ENCODE data around the gene CNOT2. TPM values are rescaled to one million over a fixed set of nuclear protein-coding genes. Genes with fewer than 3 reads are reported as not detected.

Gene CNOT2
- total and polyA plus RNA-seq, 2 donors (not counting 1 experiment from before 2014, with no cell fraction given) = 65.0 to 120 TPM

GRCh38 chr12:70367258-70368141, 124.3 kb downstream of the CNOT2 start:
- H3K36me3 ChIP-seq (replicated peaks in 1 of 2; ENCODE audit: control extremely low read depth in 1 of 2, control insufficient read depth in 1 of 2, extremely low read depth in 1 of 2, insufficient read depth in 2 of 2, low read length in 1 of 2) = no peaks in the 10 kb centered on the region
- ChIA-PET POLR2A (no interaction called here), CTCF (interaction anchor here (0.7 to 1.2 kb wide), 2 partner anchors 12 to 209 kb away, joined by 3 read pairs; no protein-coding TSS in a partner anchor)
- ATAC-seq (ENCODE audit: low read depth) (no peak), DNase-seq (no peak)
- H3K9ac ChIP-seq (ENCODE audit: low read length) = peak overlapping the region; percentile 77
- WGBS (ENCODE audit: insufficient coverage) = 12% methylated on average over 9 of the region's 21 CpGs
- H2AFZ ChIP-seq (ENCODE audit: insufficient read depth, low read depth, low read length, poor library complexity, severe bottlenecking) = peak overlapping the region; percentile 88
- peak overlapping the region; percentile 93 for H3K4me2 ChIP-seq (replicated peaks; ENCODE audit: low read depth, low read length, poor library complexity, severe bottlenecking)
- H3K4me3 ChIP-seq (ENCODE audit: control extremely low read depth in 1 of 5, extremely low read depth in 1 of 5, insufficient read depth in 1 of 5, low read depth in 2 of 5, low read length in 4 of 5) = peak overlapping the region; percentile 70 to 93 (median 76)
- no peaks in the 10 kb centered on the region for H3K79me2 ChIP-seq (ENCODE audit: control insufficient read depth, insufficient read depth, low read length)
- H3K27ac ChIP-seq (ENCODE audit: low read length in 2 of 2) = no peak overlapping the region
- H3K4me3 Mint-ChIP-seq = peak overlapping the region; percentile 96
- H3K9me3 ChIP-seq (ENCODE audit: control extremely low read depth in 1 of 3, control insufficient read depth in 2 of 3, insufficient read depth in 1 of 3, low read length in 2 of 3) = no peaks in the 10 kb centered on the region
- H3K4me1 Mint-ChIP-seq = peaks cover 18% of the 10 kb centered on the region
- H3K27ac Mint-ChIP-seq = peak overlapping the region; percentile 70
- H4K20me1 ChIP-seq (ENCODE audit: control insufficient read depth, insufficient read depth, low read length, poor library complexity, severe bottlenecking) = no peaks in the 10 kb centered on the region
- intact Hi-C loops (cut with micrococcal nuclease) = loop anchor here (2.0 to 5.0 kb wide), 3 partner anchors 41 to 630 kb away; partner anchors contain the start of genes CNOT2 and RAB3IP
- peaks cover 17 to 18% of the 10 kb centered on the region in 2 donors for H3K4me1 ChIP-seq (ENCODE audit: control insufficient read depth in 2 of 2, insufficient read depth in 2 of 2, low read length in 2 of 2)
- H3K27me3 Mint-ChIP-seq = peaks cover 6% of the 10 kb centered on the region
- H3K27me3 ChIP-seq (replicated peaks in 1 of 4; ENCODE audit: control extremely low read depth in 1 of 4, control insufficient read depth in 3 of 4, insufficient read depth in 4 of 4, low read length in 3 of 4) = peaks cover 0 to 13% (median 9%) of the 10 kb centered on the region in 4 experiments
- no peaks in the 10 kb centered on the region for H3K9me3 Mint-ChIP-seq (ENCODE audit: insufficient read depth)
- TF ChIP-seq, protein P1, sequence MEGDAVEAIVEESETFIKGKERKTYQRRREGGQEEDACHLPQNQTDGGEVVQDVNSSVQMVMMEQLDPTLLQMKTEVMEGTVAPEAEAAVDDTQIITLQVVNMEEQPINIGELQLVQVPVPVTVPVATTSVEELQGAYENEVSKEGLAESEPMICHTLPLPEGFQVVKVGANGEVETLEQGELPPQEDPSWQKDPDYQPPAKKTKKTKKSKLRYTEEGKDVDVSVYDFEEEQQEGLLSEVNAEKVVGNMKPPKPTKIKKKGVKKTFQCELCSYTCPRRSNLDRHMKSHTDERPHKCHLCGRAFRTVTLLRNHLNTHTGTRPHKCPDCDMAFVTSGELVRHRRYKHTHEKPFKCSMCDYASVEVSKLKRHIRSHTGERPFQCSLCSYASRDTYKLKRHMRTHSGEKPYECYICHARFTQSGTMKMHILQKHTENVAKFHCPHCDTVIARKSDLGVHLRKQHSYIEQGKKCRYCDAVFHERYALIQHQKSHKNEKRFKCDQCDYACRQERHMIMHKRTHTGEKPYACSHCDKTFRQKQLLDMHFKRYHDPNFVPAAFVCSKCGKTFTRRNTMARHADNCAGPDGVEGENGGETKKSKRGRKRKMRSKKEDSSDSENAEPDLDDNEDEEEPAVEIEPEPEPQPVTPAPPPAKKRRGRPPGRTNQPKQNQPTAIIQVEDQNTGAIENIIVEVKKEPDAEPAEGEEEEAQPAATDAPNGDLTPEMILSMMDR (IDR thresholded peaks at IDR 0.05) = no peak
- no peak for TF ChIP-seq EZH2 (IDR thresholded peaks at IDR 0.05; ENCODE audit: borderline replicate concordance, insufficient read depth, low read depth, low read length, poor library complexity, severe bottlenecking)

- H3K27me3 ChIP-seq (replicated peaks in 1 of 4; ENCODE audit: control extremely low read depth in 1 of 4, control insufficient read depth in 3 of 4, insufficient read depth in 4 of 4, low read length in 3 of 4) = no peaks in the 10 kb centered on the region
Observed at GRCh38 chr12:70372881-70373280, 129.6 kb downstream of the CNOT2 start.

More at GRCh38 chr12:70372881-70373280, 129.6 kb downstream of the CNOT2 start:
- TF ChIP-seq EZH2 (IDR thresholded peaks at IDR 0.05; ENCODE audit: borderline replicate concordance, insufficient read depth, low read depth, low read length, poor library complexity, severe bottlenecking) = no peak
- CTCF ChIA-PET = no interaction called here
- H3K36me3 ChIP-seq (replicated peaks in 1 of 2; ENCODE audit: control extremely low read depth in 1 of 2, control insufficient read depth in 1 of 2, extremely low read depth in 1 of 2, insufficient read depth in 2 of 2, low read length in 1 of 2) = no peaks in the 10 kb centered on the region
- Mint-ChIP-seq H3K4me3 (no peak overlapping the region), H3K4me1 (no peaks in the 10 kb centered on the region), H3K27ac (no peak overlapping the region), H3K27me3 (no peaks in the 10 kb centered on the region), H3K9me3 (ENCODE audit: insufficient read depth) (no peaks in the 10 kb centered on the region)
- no peak overlapping the region for H3K4me3 ChIP-seq (ENCODE audit: control extremely low read depth in 1 of 5, extremely low read depth in 1 of 5, insufficient read depth in 1 of 5, low read depth in 2 of 5, low read length in 4 of 5)
- H3K9ac ChIP-seq (ENCODE audit: low read length) = no peak overlapping the region
- ATAC-seq (ENCODE audit: low read depth) (no peak), DNase-seq (no peak)
- no peak overlapping the region for H2AFZ ChIP-seq (ENCODE audit: insufficient read depth, low read depth, low read length, poor library complexity, severe bottlenecking)
- no peak overlapping the region for H3K4me2 ChIP-seq (replicated peaks; ENCODE audit: low read depth, low read length, poor library complexity, severe bottlenecking)
- no peaks in the 10 kb centered on the region for H3K79me2 ChIP-seq (ENCODE audit: control insufficient read depth, insufficient read depth, low read length)
- POLR2A ChIA-PET = no interaction called here
- WGBS (ENCODE audit: insufficient coverage) = 100% methylated on average over 1 of the region's 3 CpGs
- intact Hi-C loops (cut with micrococcal nuclease) = no loop called here
- peaks cover under 1% of the 10 kb centered on the region in 2 donors for H3K4me1 ChIP-seq (ENCODE audit: control insufficient read depth in 2 of 2, insufficient read depth in 2 of 2, low read length in 2 of 2)
- no peak overlapping the region for H3K27ac ChIP-seq (ENCODE audit: low read length in 2 of 2)
- no peaks in the 10 kb centered on the region for H4K20me1 ChIP-seq (ENCODE audit: control insufficient read depth, insufficient read depth, low read length, poor library complexity, severe bottlenecking)
- peaks cover 0 to 1% (median 0%) of the 10 kb centered on the region in 3 donors for H3K9me3 ChIP-seq (ENCODE audit: control extremely low read depth in 1 of 3, control insufficient read depth in 2 of 3, insufficient read depth in 1 of 3, low read length in 2 of 3)

All from B cell (primary cell).